ENCODE measurements around the gene CASD1. TPM values are rescaled to one million over a fixed set of nuclear protein-coding genes. Genes with fewer than 3 reads are reported as not detected.

CASD1 gene
- polyA plus RNA-seq, 1 donor (not counting 4 experiments of a cell fraction or from before 2014, with no cell fraction given) = 7.1 TPM

GRCh38 chr7:94492601-94493000, 17.0 kb upstream of the CASD1 start:
- Histone ChIP-seq H3K79me2 (ENCODE audit: control insufficient read depth, insufficient read depth, low read length) (no peaks in the 10 kb centered on the region), H4K20me1 (ENCODE audit: control insufficient read depth, extremely low read depth, insufficient read depth, low read length) (no peaks in the 10 kb centered on the region), H3K4me2 (ENCODE audit: control insufficient read depth, extremely low read depth, insufficient read depth, low read depth, low read length) (no peak overlapping the region), H3K9ac (ENCODE audit: control insufficient read depth, extremely low read depth, insufficient read depth, low read length) (no peak overlapping the region), H3K4me3 (ENCODE audit: control insufficient read depth in 2 of 3, extremely low read depth in 1 of 3, insufficient read depth in 2 of 3, low read depth in 1 of 3, low read length in 3 of 3) (no peak overlapping the region), H3K9me1 (ENCODE audit: control insufficient read depth, extremely low read depth, insufficient read depth, low read length) (no peaks in the 10 kb centered on the region), H3K9me3 (ENCODE audit: control insufficient read depth, low read depth, low read length) (no peaks in the 10 kb centered on the region), H2AFZ (ENCODE audit: control insufficient read depth, low read length) (no peak overlapping the region), H3K27me3 (ENCODE audit: control insufficient read depth, extremely low read depth, insufficient read depth, low read length) (no peaks in the 10 kb centered on the region), H3K27ac (ENCODE audit: control insufficient read depth, insufficient read depth, low read length) (no peak overlapping the region), H3K36me3 (ENCODE audit: control insufficient read depth in 2 of 2, extremely low read depth in 1 of 2, insufficient read depth in 2 of 2, low read length in 2 of 2) (no peaks in the 10 kb centered on the region), H3K4me1 (ENCODE audit: control insufficient read depth, extremely low read depth, insufficient read depth, low read length) (no peaks in the 10 kb centered on the region)
- no peak for TF ChIP-seq CTCF (optimal IDR thresholded peaks at IDR 0.05 in 1 of 3, IDR thresholded peaks at IDR 0.05 in 1 of 3, conservative IDR thresholded peaks at IDR 0.05 in 1 of 3; ENCODE audit: extremely low read depth in 1 of 3, insufficient read depth in 2 of 3, low read length in 3 of 3)
- no peak for TF ChIP-seq EZH2 (IDR thresholded peaks at IDR 0.05; ENCODE audit: low read length)
- no peak for DNase-seq (ENCODE audit: low read depth, low spot score)
- dilution Hi-C loops (cut with MboI; ENCODE audit: extremely low pct_ligation_motif_present, low sequenced_read_pairs) = no loop called here
- FAIRE-seq = no peak

- dilution Hi-C loops (cut with MboI; ENCODE audit: extremely low pct_ligation_motif_present, low sequenced_read_pairs) = no loop called here
- H4K20me1 ChIP-seq (ENCODE audit: control insufficient read depth, extremely low read depth, insufficient read depth, low read length) = no peaks in the 10 kb centered on the region
- no peaks in the 10 kb centered on the region for H3K79me2 ChIP-seq (ENCODE audit: control insufficient read depth, insufficient read depth, low read length)
- H3K4me1 ChIP-seq (ENCODE audit: control insufficient read depth, extremely low read depth, insufficient read depth, low read length) = no peaks in the 10 kb centered on the region
- TF ChIP-seq EZH2 (IDR thresholded peaks at IDR 0.05; ENCODE audit: low read length) (no peak), CTCF (optimal IDR thresholded peaks at IDR 0.05 in 1 of 3, IDR thresholded peaks at IDR 0.05 in 1 of 3, conservative IDR thresholded peaks at IDR 0.05 in 1 of 3; ENCODE audit: extremely low read depth in 1 of 3, insufficient read depth in 2 of 3, low read length in 3 of 3) (no peak)
- FAIRE-seq = no peak
- no peak overlapping the region for H3K27ac ChIP-seq (ENCODE audit: control insufficient read depth, insufficient read depth, low read length)
- H3K9me1 ChIP-seq (ENCODE audit: control insufficient read depth, extremely low read depth, insufficient read depth, low read length) = no peaks in the 10 kb centered on the region
- H3K36me3 ChIP-seq (ENCODE audit: control insufficient read depth in 2 of 2, extremely low read depth in 1 of 2, insufficient read depth in 2 of 2, low read length in 2 of 2) = no peaks in the 10 kb centered on the region
- H3K9ac ChIP-seq (ENCODE audit: control insufficient read depth, extremely low read depth, insufficient read depth, low read length) = no peak overlapping the region
- H3K4me2 ChIP-seq (ENCODE audit: control insufficient read depth, extremely low read depth, insufficient read depth, low read depth, low read length) = no peak overlapping the region
- DNase-seq (ENCODE audit: low read depth, low spot score) = no peak
- no peaks in the 10 kb centered on the region for H3K27me3 ChIP-seq (ENCODE audit: control insufficient read depth, extremely low read depth, insufficient read depth, low read length)
- H2AFZ ChIP-seq (ENCODE audit: control insufficient read depth, low read length) = no peak overlapping the region
- no peaks in the 10 kb centered on the region for H3K9me3 ChIP-seq (ENCODE audit: control insufficient read depth, low read depth, low read length)
- no peak overlapping the region for H3K4me3 ChIP-seq (ENCODE audit: control insufficient read depth in 2 of 3, extremely low read depth in 1 of 3, insufficient read depth in 2 of 3, low read depth in 1 of 3, low read length in 3 of 3)
These were observed 11.5 kb upstream of the CASD1 start for GRCh38 chr7:94497874-94498670.

Data from keratinocyte (primary cell).